Body of pancreas (tissue), 4 donors: Measurements from ENCODE around the gene INTS6L. TPM values are rescaled to one million over a fixed set of nuclear protein-coding genes. Genes with fewer than 3 reads are reported as not detected.
A peak's percentile ranks its signal among the peaks of the same experiment; 100 is the strongest.
"Not testable (repeated sequence)": the region's sequence is repeated elsewhere in the genome, so short reads cannot be mapped to it uniquely, and the experiment has no call there.

ENCODE experiments used
- ATAC-seq: fragments of 150-250 bp; one replicate; pipeline ENCODE4 v1.9.1; 2016
- DNase-seq, 4 donors: peaks; one replicate each; pipeline ENCODE4 v3.0.0-alpha.2; 2019
- H3K27ac ChIP-seq, 4 donors: fragments of 200-600 bp; sonication (generic); 1 replicate in 3 of 4; 2 replicates in 1 of 4; pipeline versions ENCODE4 v1.5.1 to v1.6.1; 2016 to 2019; ENCODE audit warnings: mild to moderate bottlenecking in 1 of 4, mixed read lengths in 1 of 4, moderate library complexity in 1 of 4
- H3K27me3 ChIP-seq, 2 donors: fragments of 200-600 bp; sonication (generic); one replicate each; pipeline ENCODE4 v1.6.0; 2016; ENCODE audit warnings: mild to moderate bottlenecking in 1 of 2
- H3K36me3 ChIP-seq, 2 donors: fragments of 200-600 bp; sonication (generic); replicated peaks in 1 of 2; 2 replicates each; pipeline ENCODE4 v1.5.1; 2016; ENCODE audit warnings: low read depth in 2 of 2; ENCODE audit not compliant: insufficient read depth in 1 of 2
- H3K4me1 ChIP-seq: fragments of 200-600 bp; sonication (generic); one replicate; pipeline ENCODE4 v1.6.0; 2016
- H3K4me3 ChIP-seq, 2 donors: fragments of 200-600 bp; sonication (generic); 1 replicate in 1 of 2; 2 replicates in 1 of 2; pipeline ENCODE4 v1.5.1; 2016 to 2019
- H3K9me3 ChIP-seq, 3 donors: fragments of 200-600 bp; sonication (generic); 1 replicate in 2 of 3; 2 replicates in 1 of 3; pipeline ENCODE4 v1.5.1; 2016
- POLR2A ChIP-seq, 3 donors: fragments of 450-650 bp; IDR thresholded peaks; one replicate each; pipeline ENCODE4 v1.6.1; 2016; ENCODE audit warnings: antibody characterized with exemption in 3 of 3, mild to moderate bottlenecking in 2 of 3
- WGBS, 2 donors: methylation state at CpG; one replicate each; pipeline ENCODE4 v1.1.5; 2017; 5-methylcytosine and 5-hydroxymethylcytosine counted together
- intact Hi-C: fragments of 100-400 bp; cut with DNase I; formaldehyde crosslinking; loops from one replicate; pipeline ENCODE4 v1.15.1; 2023
- total RNA-seq, 2 donors: library from RNA; depleted of rRNA; stranded (reverse); fragments of >200 nt; gene quantifications; one replicate each; pipeline ENCODE4 v1.1.0, GENCODE V29; 2016
- TF ChIP-seq, protein P1 (sequence below), 7 experiments: fragments of 450-650 bp in 4 of 7; fragments of 200-600 bp in 3 of 7; sonication (generic) in 3 of 7; IDR thresholded peaks; one replicate each; pipeline ENCODE4 v1.5.1; 2016 to 2019; ENCODE audit warnings: antibody characterized with exemption in 7 of 7

The INTS6L gene
- total RNA-seq, 2 donors from 2014 or later: 4.7 to 6.9 TPM

DNA sequence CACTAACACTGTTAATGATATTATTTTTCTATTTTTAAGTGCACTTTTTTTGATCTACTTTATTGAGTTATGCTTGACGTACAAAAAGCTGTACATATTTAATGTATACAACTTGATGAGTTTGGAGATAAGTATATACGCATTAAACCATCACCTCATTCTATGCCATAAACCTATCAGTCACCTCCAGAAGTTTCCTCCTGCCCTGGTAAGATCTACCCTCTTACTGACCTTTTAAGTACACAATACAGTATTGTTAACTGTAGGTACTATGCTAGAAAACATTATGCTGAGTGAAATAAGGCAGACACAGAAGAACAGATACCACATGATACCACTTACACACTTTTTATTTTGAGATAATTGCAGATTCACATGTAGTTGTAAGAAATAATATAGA is 36.9 kb downstream of the INTS6L start:
- Histone ChIP-seq H3K4me1 (no peaks in the 10 kb centered on the region), H3K4me3 (no peak overlapping the region), H3K9me3 (no peaks in the 10 kb centered on the region), H3K36me3 (no peaks in the 10 kb centered on the region), H3K27ac (no peak overlapping the region), H3K27me3 (no peaks in the 10 kb centered on the region)
- WGBS, 2 donors: 94 to 97% methylated on average over 2 of the region's 2 CpGs
- intact Hi-C loops: no loop called here
- TF ChIP-seq, protein P1, sequence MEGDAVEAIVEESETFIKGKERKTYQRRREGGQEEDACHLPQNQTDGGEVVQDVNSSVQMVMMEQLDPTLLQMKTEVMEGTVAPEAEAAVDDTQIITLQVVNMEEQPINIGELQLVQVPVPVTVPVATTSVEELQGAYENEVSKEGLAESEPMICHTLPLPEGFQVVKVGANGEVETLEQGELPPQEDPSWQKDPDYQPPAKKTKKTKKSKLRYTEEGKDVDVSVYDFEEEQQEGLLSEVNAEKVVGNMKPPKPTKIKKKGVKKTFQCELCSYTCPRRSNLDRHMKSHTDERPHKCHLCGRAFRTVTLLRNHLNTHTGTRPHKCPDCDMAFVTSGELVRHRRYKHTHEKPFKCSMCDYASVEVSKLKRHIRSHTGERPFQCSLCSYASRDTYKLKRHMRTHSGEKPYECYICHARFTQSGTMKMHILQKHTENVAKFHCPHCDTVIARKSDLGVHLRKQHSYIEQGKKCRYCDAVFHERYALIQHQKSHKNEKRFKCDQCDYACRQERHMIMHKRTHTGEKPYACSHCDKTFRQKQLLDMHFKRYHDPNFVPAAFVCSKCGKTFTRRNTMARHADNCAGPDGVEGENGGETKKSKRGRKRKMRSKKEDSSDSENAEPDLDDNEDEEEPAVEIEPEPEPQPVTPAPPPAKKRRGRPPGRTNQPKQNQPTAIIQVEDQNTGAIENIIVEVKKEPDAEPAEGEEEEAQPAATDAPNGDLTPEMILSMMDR (IDR thresholded peaks at IDR 0.05): no peak
- no peak for TF ChIP-seq POLR2A (IDR thresholded peaks at IDR 0.05)
- ATAC-seq: no peak
- no peak for DNase-seq

GRCh38 chrX:135572436-135572835 is 52.0 kb downstream of the INTS6L start:
- no peak for DNase-seq
- H3K4me1 ChIP-seq: no peaks in the 10 kb centered on the region
- TF ChIP-seq, protein P1 (IDR thresholded peaks at IDR 0.05): peak in 6 of 7 experiments; percentile 13 to 31 (median 28)
- TF ChIP-seq POLR2A (IDR thresholded peaks at IDR 0.05): no peak
- H3K27ac ChIP-seq: no peak overlapping the region
- ATAC-seq: no peak
- no peaks in the 10 kb centered on the region for H3K36me3 ChIP-seq
- no peaks in the 10 kb centered on the region for H3K9me3 ChIP-seq
- H3K4me3 ChIP-seq: no peak overlapping the region
- WGBS, 2 donors: 87 to 99% methylated on average over 2 of the region's 2 CpGs
- no peaks in the 10 kb centered on the region for H3K27me3 ChIP-seq
- intact Hi-C loops: no loop called here

GRCh38 chrX:135581496-135581895 is 61.0 kb downstream of the INTS6L start:
- no peak overlapping the region for H3K4me3 ChIP-seq
- 56 to 60% methylated on average over 2 of the region's 2 CpGs for WGBS, 2 donors
- intact Hi-C loops: no loop called here
- TF ChIP-seq, protein P1 (IDR thresholded peaks at IDR 0.05): no peak
- TF ChIP-seq POLR2A (IDR thresholded peaks at IDR 0.05): no peak
- H3K4me1 ChIP-seq: no peaks in the 10 kb centered on the region
- ATAC-seq (no peak), DNase-seq (no peak)
- H3K36me3 ChIP-seq: no peaks in the 10 kb centered on the region
- no peaks in the 10 kb centered on the region for H3K9me3 ChIP-seq
- no peaks in the 10 kb centered on the region for H3K27me3 ChIP-seq
- H3K27ac ChIP-seq: no peak overlapping the region

- TF ChIP-seq POLR2A (IDR thresholded peaks at IDR 0.05): no peak
- TF ChIP-seq, protein P1 (IDR thresholded peaks at IDR 0.05): no peak
- intact Hi-C loops: no loop called here
- WGBS, 2 donors: 74 to 90% methylated on average over 6 of the region's 6 CpGs
These were observed 64.7 kb downstream of the INTS6L start for GRCh38 chrX:135585153-135585552.

GRCh38 chrX:135591871-135592270 is 71.4 kb downstream of the INTS6L start:
- no peaks in the 10 kb centered on the region for H3K36me3 ChIP-seq
- H3K4me1 ChIP-seq: no peaks in the 10 kb centered on the region
- DNase-seq (no peak), ATAC-seq (no peak)
- H3K9me3 ChIP-seq: no peaks in the 10 kb centered on the region
- WGBS, 2 donors: 32 to 35% methylated on average over 4 of the region's 4 CpGs
- no peak overlapping the region for H3K27ac ChIP-seq
- intact Hi-C loops: no loop called here
- no peak overlapping the region for H3K4me3 ChIP-seq
- no peak for TF ChIP-seq POLR2A (IDR thresholded peaks at IDR 0.05)
- TF ChIP-seq, protein P1 (IDR thresholded peaks at IDR 0.05): peak in 1 of 7 experiments; percentile 5
- no peaks in the 10 kb centered on the region for H3K27me3 ChIP-seq

More at GRCh38 chrX:135585153-135585552, 64.7 kb downstream of the INTS6L start:
- Histone ChIP-seq H3K4me1 (no peaks in the 10 kb centered on the region), H3K36me3 (no peaks in the 10 kb centered on the region), H3K27me3 (no peaks in the 10 kb centered on the region), H3K4me3 (no peak overlapping the region), H3K27ac (no peak overlapping the region), H3K9me3 (no peaks in the 10 kb centered on the region)
- DNase-seq (no peak), ATAC-seq (no peak)

DNA sequence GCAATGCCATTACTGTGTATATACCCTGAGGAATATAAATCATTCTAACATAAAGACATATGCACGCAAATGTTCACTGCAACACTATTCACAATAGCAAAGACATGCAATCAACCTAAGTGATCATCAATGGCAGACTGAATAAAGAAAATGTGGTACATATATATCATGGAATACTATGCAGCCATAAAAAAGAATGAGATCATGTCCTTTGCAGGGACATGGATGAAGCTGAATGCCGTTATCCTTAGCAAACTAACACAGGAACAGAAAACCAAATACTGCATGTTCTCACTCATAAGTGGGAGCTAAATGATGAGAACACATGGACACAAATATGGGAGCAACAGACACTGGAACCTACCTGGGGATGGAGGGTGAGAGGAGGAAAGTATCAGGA is 73.6 kb downstream of the INTS6L start:
- H3K36me3 ChIP-seq, H3K4me1 ChIP-seq, H3K27me3 ChIP-seq, H3K4me3 ChIP-seq, ATAC-seq, DNase-seq, intact Hi-C loops, H3K27ac ChIP-seq, H3K9me3 ChIP-seq: not testable (repeated sequence)
- 89 to 90% methylated on average over 2 of the region's 2 CpGs for WGBS, 2 donors

- ATAC-seq, DNase-seq, H3K27me3 ChIP-seq, H3K36me3 ChIP-seq, H3K4me1 ChIP-seq, H3K4me3 ChIP-seq, H3K27ac ChIP-seq, H3K9me3 ChIP-seq, intact Hi-C loops: not testable (repeated sequence)
- WGBS, 2 donors: 41 to 50% methylated on average over 1 of the region's 1 CpG
These were observed 74.0 kb downstream of the INTS6L start for GRCh38 chrX:135594453-135594852.
